ENCODE measurements around the gene PSD2.

DNA sequence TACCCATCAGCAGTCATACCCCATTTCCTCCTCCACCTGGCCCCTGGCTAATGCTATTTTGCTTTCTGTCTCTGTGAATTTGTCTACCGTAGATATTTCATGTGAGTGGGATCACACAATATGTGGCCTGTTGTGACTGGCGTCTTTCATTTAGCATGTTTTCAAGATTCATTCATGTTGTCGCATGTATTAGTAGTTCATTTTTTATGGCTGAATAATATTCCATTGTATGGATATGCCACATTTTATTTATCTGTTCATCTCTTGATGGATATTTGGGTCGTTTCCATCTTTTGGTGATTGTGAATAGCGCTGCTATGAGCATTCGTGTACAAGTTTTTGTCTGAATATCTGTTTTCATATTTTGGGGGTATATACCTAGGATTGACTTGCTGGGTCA lies 33.9 kb downstream of the PSD2 start:
- TF ChIP-seq, protein P1, sequence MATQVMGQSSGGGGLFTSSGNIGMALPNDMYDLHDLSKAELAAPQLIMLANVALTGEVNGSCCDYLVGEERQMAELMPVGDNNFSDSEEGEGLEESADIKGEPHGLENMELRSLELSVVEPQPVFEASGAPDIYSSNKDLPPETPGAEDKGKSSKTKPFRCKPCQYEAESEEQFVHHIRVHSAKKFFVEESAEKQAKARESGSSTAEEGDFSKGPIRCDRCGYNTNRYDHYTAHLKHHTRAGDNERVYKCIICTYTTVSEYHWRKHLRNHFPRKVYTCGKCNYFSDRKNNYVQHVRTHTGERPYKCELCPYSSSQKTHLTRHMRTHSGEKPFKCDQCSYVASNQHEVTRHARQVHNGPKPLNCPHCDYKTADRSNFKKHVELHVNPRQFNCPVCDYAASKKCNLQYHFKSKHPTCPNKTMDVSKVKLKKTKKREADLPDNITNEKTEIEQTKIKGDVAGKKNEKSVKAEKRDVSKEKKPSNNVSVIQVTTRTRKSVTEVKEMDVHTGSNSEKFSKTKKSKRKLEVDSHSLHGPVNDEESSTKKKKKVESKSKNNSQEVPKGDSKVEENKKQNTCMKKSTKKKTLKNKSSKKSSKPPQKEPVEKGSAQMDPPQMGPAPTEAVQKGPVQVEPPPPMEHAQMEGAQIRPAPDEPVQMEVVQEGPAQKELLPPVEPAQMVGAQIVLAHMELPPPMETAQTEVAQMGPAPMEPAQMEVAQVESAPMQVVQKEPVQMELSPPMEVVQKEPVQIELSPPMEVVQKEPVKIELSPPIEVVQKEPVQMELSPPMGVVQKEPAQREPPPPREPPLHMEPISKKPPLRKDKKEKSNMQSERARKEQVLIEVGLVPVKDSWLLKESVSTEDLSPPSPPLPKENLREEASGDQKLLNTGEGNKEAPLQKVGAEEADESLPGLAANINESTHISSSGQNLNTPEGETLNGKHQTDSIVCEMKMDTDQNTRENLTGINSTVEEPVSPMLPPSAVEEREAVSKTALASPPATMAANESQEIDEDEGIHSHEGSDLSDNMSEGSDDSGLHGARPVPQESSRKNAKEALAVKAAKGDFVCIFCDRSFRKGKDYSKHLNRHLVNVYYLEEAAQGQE (IDR thresholded peaks at IDR 0.05; ENCODE audit: insufficient read depth in 1 of 2, low read depth in 2 of 2, low read length in 1 of 2) = no peak
- TF ChIP-seq, protein P2, sequence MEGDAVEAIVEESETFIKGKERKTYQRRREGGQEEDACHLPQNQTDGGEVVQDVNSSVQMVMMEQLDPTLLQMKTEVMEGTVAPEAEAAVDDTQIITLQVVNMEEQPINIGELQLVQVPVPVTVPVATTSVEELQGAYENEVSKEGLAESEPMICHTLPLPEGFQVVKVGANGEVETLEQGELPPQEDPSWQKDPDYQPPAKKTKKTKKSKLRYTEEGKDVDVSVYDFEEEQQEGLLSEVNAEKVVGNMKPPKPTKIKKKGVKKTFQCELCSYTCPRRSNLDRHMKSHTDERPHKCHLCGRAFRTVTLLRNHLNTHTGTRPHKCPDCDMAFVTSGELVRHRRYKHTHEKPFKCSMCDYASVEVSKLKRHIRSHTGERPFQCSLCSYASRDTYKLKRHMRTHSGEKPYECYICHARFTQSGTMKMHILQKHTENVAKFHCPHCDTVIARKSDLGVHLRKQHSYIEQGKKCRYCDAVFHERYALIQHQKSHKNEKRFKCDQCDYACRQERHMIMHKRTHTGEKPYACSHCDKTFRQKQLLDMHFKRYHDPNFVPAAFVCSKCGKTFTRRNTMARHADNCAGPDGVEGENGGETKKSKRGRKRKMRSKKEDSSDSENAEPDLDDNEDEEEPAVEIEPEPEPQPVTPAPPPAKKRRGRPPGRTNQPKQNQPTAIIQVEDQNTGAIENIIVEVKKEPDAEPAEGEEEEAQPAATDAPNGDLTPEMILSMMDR (IDR thresholded peaks at IDR 0.05) = no peak
